NT2/D1 (cell line): ENCODE data around the gene BCORL1.

Source experiments
- DNase-seq: peaks from one replicate; pipeline ENCODE4 v3.0.0-alpha.2; 2011; ENCODE audit warnings: low read depth, low spot score
- H3K27me3 ChIP-seq: 2 replicates; pipeline ENCODE4 v1.6.0; 2011; ENCODE audit warnings: mild to moderate bottlenecking; ENCODE audit not compliant: insufficient read length, insufficient read depth
- H3K36me3 ChIP-seq: 2 replicates; pipeline ENCODE4 v1.6.1; 2011; ENCODE audit warnings: mild to moderate bottlenecking, low read length, mixed read lengths; ENCODE audit not compliant: insufficient read depth, insufficient read length
- H3K4me1 ChIP-seq: 2 replicates; pipeline ENCODE4 v1.5.1; 2011; ENCODE audit not compliant: insufficient read depth, insufficient read length
- H3K4me3 ChIP-seq: 2 replicates; pipeline ENCODE4 v1.5.1; 2011; ENCODE audit warnings: low read depth; ENCODE audit not compliant: insufficient read length
- H3K9ac ChIP-seq: 2 replicates; pipeline ENCODE4 v1.6.0; 2011; ENCODE audit warnings: low read depth; ENCODE audit not compliant: insufficient read length
- H3K9me3 ChIP-seq: 2 replicates; pipeline ENCODE4 v1.5.1; 2011; ENCODE audit warnings: mild to moderate bottlenecking, low read length; ENCODE audit not compliant: insufficient read depth
- SUZ12 ChIP-seq: IDR thresholded peaks from 2 replicates; pipeline ENCODE4 v1.6.1; 2011; ENCODE audit not compliant: insufficient read length, insufficient read depth; ENCODE audit errors: extremely low read depth
- YY1 ChIP-seq: IDR thresholded peaks from 2 replicates; pipeline ENCODE4 v1.6.1; 2011; ENCODE audit not compliant: insufficient read length, insufficient read depth
- ZNF274 ChIP-seq: IDR thresholded peaks from 2 replicates; pipeline ENCODE4 v1.6.1; 2011; ENCODE audit warnings: mild to moderate bottlenecking, low read depth, low read length

The BCORL1 gene

GRCh38 chrX:129998021-129998420, 15.6 kb downstream of the BCORL1 start:
- H3K4me3 ChIP-seq, result no peak overlapping the region
- H3K4me1 ChIP-seq, result no peaks in the 10 kb centered on the region
- H3K36me3 ChIP-seq, result no peaks in the 10 kb centered on the region
- TF ChIP-seq SUZ12 (no peak), YY1 (no peak), ZNF274 (no peak)
- H3K27me3 ChIP-seq, result no peaks in the 10 kb centered on the region
- H3K9ac ChIP-seq, result no peak overlapping the region
- DNase-seq, result no peak
- H3K9me3 ChIP-seq, result no peaks in the 10 kb centered on the region

GRCh38 chrX:130001893-130002292, 19.5 kb downstream of the BCORL1 start:
- DNase-seq, result no peak
- peaks cover 3% of the 10 kb centered on the region for H3K36me3 ChIP-seq

GRCh38 chrX:130002541-130002940, 20.1 kb downstream of the BCORL1 start:
- TF ChIP-seq SUZ12, result no peak
- TF ChIP-seq YY1, result no peak
- no peak for TF ChIP-seq ZNF274
- no peaks in the 10 kb centered on the region for H3K9me3 ChIP-seq
- H3K9ac ChIP-seq, result no peak overlapping the region
- no peaks in the 10 kb centered on the region for H3K4me1 ChIP-seq
- no peak for DNase-seq
- H3K27me3 ChIP-seq, result no peaks in the 10 kb centered on the region
- H3K4me3 ChIP-seq, result no peak overlapping the region
- H3K36me3 ChIP-seq, result peaks cover 3% of the 10 kb centered on the region

More at GRCh38 chrX:130001893-130002292, 19.5 kb downstream of the BCORL1 start:
- H3K27me3 ChIP-seq, result no peaks in the 10 kb centered on the region
- H3K9ac ChIP-seq, result no peak overlapping the region
- no peaks in the 10 kb centered on the region for H3K9me3 ChIP-seq
- H3K4me3 ChIP-seq, result no peak overlapping the region
- TF ChIP-seq SUZ12 (no peak), ZNF274 (no peak), YY1 (no peak)
- no peaks in the 10 kb centered on the region for H3K4me1 ChIP-seq

- TF ChIP-seq YY1 (no peak), ZNF274 (no peak), SUZ12 (no peak)
- Histone ChIP-seq H3K36me3 (peaks cover 3% of the 10 kb centered on the region), H3K27me3 (no peaks in the 10 kb centered on the region), H3K9ac (no peak overlapping the region), H3K4me3 (no peak overlapping the region), H3K4me1 (no peaks in the 10 kb centered on the region), H3K9me3 (no peaks in the 10 kb centered on the region)
- DNase-seq, result no peak
These were observed 22.8 kb downstream of the BCORL1 start for GRCh38 chrX:130005089-130005807.

GRCh38 chrX:130009658-130010223, 27.3 kb downstream of the BCORL1 start:
- H3K9me3 ChIP-seq, result no peaks in the 10 kb centered on the region
- H3K4me1 ChIP-seq, result no peaks in the 10 kb centered on the region
- no peak for DNase-seq
- TF ChIP-seq ZNF274 (no peak), YY1 (no peak), SUZ12 (no peak)
- H3K9ac ChIP-seq, result no peak overlapping the region
- no peak overlapping the region for H3K4me3 ChIP-seq
- peaks cover 12% of the 10 kb centered on the region for H3K36me3 ChIP-seq
- no peaks in the 10 kb centered on the region for H3K27me3 ChIP-seq

GRCh38 chrX:130012683-130013082, 30.2 kb downstream of the BCORL1 start:
- Histone ChIP-seq H3K36me3 (peaks cover 23% of the 10 kb centered on the region), H3K27me3 (no peaks in the 10 kb centered on the region), H3K9me3 (no peaks in the 10 kb centered on the region), H3K9ac (no peak overlapping the region), H3K4me1 (no peaks in the 10 kb centered on the region), H3K4me3 (no peak overlapping the region)
- DNase-seq, result no peak
- TF ChIP-seq ZNF274 (no peak), YY1 (no peak), SUZ12 (no peak)

- Histone ChIP-seq H3K4me1 (no peaks in the 10 kb centered on the region), H3K9ac (no peak overlapping the region), H3K36me3 (peaks cover 23% of the 10 kb centered on the region), H3K27me3 (no peaks in the 10 kb centered on the region), H3K4me3 (no peak overlapping the region), H3K9me3 (no peaks in the 10 kb centered on the region)
- TF ChIP-seq SUZ12 (no peak), ZNF274 (no peak), YY1 (no peak)
- DNase-seq, result no peak
These were observed 31.2 kb downstream of the BCORL1 start for GRCh38 chrX:130013661-130014060.
